Measurements from ENCODE around the gene DGKA.
"Not testable (repeated sequence)": the region's sequence is repeated elsewhere in the genome, so short reads cannot be mapped to it uniquely, and the experiment has no call there.

DGKA gene

DNA sequence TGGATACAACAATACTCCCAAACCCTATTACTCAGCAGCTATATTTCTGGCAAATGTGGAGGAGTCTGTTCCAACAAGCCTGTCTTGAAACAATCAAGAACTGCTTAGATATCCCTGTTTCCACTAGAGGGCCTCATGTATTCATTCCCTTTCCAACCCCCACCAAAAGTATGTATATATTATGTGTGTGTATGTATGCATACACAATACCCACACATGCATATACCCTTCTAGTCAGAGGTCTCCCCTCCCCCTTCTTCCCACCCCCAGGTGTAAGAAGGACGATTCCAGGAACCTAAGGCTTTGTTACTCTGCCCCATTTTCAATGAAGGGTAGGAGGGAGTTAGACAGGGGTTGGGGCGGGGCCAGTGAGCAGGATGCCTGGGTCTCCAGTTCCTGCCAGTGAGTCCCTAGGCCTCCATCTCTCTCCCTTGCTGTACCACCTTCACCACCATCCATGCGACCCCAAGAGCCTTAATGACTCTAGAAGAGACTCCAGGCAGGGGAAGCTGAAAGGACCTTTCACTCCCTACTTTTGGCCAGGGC is at the start of gene DGKA:
TSS of gene DGKA (plus strand) at position 392 of the 546 bp plus-strand sequence. CDS start 5,342 bp downstream, outside the sequence.
- peak; percentile 88 for DNase-seq

DNA sequence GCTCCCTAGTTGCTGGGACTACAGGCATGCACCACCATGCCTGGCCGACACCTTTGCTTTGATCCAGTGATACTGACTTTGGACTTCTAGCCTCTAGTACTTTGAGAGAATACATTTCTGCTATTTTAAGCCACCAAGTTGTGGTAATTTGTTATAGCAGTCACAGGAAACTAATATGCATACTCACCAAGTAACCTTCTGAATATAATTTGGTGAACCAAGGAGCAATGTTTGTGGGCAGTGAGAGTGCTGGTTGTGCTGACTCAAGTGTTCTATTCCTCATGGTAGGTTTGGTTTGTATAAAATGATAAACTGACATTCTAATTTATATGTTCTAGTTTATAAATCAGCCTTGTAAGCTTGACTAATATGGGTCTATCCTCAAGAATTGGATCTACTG is 45.8 kb upstream of the DGKA start:
- DNase-seq: no peak

DNA sequence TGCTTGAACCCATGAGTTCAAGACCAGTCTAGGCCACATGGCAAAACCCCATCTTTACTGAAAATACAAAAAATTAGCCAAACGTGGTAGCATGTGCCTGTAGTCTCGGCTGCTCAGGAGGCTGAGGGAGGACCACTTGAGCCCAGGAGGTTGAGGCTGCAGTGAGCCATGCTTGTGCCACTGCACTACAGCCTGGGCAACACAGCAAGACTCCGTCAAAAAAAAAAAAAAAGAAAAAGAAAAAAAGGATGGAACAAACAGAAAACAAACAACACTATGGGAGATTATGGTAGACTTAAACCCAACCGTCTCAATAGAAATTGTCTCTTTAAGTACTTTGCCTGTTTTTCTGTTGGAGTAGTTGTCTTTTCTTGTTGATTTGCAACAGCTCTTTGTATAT is 39.7 kb upstream of the DGKA start:
- DNase-seq: no peak

DNA sequence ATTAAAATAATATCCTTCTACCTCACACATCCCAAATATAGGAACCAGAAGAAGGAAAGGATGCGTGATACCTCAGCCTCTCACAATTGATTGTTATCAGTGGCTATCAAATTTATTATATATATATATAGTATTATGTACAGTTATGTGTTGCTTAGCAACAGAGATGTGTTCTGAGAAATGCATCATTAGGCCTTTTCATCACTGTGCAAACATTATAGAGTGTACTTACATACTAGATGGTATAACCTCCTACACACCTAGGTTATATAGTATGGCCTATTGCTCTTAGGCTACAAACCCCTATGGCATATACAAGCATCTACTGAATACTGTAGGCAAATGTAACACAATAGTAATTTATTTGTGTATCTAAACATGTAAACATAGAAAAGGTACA is 37.2 kb upstream of the DGKA start:
- DNase-seq: no peak

DNA sequence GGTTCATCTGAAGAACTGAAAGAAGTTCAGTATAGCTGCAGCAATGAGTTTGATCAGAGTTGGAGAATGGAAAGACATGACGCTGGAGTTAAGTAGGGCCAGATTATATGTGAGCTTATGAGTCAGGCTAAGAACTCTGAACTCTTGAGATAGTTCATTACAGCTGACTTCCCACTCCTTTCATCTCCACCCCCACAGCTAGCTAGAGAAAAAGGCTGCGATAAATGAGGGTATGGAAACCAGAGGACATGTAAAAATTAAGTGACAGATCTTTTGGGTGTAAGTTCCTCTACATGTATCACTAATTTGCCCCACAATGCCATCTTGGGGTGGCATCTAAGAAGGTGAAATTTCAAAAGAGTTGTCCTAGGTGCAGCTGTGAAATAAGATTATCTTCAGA is 31.9 kb upstream of the DGKA start:
- peak; percentile 5 for DNase-seq

DNA sequence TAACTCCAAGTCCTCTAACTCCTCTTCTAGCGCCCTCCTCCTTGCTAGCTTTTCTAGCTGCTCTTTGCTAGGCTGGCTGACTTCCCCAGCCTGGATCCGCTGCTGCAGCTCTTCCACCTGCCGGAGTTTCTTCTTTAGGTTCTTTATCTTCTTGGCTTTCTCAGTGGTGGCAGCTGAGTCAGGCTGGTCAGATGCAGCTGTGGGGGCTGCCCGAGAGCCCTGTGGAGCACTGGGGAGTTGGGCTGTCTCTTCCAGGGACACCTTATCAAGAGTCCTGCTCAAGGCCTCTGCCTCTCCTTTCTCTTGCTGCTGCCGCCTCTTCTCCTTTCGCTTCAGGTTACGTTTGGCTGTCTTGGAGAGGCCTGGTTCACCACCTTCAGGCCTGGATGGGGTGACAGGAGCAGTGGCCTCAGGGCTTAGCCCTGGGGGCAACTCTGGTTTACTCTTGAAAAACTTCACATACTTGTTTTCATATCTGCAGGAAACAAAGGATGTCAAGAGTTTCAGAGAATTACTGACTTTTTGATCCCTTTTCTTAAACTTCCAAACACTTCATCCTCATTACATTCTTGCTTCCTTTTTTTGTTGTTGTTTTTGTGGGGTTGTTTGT is 29.0 kb upstream of the DGKA start:
- no peak for DNase-seq

DNA sequence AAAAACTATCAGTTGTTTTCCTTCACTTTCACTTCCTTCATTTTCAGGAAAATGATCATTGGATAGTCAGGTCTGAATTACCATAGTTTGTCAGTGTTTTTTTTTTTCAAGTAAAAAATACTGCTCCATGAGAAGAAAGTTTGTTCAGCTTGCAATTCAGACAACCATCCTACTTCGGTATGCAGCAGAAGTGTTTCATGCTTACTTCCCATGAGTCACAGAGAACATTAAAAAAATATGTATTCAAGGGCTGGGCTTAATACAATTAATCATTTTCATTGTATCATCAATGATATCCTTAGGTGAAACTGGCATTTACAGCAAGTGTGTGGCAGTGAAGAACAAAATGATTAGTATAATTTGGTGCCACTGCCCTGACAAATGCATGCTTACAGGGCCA is 24.9 kb upstream of the DGKA start:
- DNase-seq: no peak

DNA sequence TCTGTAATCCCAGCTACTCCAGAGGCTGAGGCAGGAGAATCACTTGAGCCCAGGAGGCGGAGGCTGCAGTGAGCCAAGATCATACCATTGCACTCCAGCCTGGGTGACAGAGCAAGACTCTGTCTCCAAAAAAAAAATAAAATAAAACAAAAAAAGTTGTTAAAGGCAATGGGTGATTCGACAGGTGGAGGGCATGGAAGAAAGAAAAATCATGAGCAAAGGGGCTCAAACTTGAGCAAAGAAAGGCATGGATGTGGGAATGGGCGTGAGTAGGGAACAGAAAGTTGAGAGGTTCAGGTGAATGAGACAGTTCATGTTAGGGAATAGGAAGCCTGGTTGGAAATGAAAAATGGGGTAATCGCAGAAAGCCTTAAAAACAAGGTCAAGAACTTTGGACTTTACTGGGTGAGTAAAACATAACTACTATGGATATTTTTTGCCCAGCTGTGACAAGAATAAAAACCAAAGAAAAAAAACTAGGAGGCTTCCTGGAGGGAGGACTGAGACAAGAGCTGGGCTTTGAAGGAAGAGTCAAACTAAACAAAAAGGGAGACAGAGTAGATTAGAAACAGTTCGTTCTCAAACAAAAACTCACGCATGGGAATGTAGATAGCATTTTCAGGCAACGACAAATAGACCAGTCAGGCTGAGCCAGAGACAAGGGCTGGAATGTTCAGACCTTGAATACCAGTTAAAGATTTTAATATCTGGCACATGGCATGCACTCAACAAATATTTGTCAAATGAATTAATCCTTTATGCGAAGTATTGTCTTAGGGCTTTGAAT is 22.0 kb upstream of the DGKA start:
- no peak for DNase-seq

DNA sequence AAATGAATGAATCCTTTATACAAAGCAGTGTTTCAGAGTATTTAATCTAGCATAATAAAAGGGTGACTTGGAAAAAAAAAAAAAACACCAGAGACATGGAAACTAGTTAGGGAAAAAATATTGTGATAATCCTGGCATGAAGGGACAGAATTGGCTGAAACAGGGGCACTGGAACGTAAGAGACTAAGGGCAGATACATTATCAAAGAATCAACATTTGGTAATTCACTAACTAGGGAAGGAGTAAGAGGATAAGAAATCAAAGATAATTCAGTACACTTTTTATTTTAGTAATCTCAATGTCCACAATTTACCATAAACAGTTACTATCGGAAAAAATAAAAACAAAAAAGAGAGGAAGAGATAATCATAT is 21.5 kb upstream of the DGKA start:
- no peak for DNase-seq

DNA sequence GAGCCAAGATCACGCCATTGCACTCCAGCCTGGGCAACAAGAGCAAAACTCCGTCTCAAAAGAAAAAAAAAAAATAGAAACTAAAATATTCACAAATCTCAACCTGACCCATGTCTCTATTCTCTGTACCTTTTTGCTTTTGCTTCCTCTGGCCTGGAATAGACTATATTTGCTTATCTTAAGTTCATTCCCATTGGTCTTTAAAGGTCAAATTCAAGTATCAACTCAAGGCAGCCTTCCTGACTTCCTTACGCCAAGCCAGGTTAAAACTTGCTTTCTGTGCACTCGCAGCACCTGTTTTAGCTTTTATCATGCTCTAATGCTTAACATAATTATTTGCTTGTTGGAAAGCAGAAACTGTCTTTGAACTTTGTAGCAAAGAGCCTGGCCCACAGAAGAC is 18.1 kb upstream of the DGKA start:
- no peak for DNase-seq

DNA sequence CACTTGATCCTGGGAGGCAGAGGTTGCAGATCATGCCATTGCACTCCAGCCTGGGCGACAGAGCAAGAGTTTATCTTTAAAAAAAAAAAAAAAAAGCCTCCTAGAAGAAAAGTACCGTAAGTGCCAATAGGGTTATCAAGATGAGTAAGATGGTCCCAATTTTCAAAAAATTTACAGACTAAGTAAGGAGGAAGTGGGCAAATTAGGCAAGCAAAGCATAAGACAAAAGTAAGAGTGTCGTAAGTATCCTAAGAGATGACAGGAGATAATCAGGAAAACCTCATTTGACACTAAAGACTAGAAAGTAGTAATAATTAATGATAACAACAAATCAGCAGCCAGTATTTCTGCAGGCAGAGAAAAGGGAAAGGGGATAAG is 15.5 kb upstream of the DGKA start:
- no peak for DNase-seq

DNA sequence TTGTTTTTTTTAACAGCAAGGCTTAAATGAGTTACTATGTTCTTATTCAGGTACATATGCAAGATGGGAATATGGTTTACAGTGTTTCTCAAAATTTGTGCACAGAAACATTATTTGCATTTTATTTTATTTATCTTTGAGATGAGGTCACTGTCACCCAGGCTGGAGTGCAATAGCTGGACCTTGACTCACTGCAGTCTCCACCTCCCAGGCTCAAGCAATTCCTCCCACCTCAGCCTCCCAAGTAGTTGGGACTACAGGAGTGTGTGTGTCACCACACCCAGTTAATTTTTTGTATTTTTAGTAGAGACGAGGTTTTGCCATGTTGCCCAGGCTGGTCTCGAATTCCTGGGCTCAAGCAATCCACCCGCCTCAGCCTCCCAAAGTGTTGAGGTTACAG is 11.9 kb upstream of the DGKA start:
- DNase-seq: not testable (repeated sequence)

DNA sequence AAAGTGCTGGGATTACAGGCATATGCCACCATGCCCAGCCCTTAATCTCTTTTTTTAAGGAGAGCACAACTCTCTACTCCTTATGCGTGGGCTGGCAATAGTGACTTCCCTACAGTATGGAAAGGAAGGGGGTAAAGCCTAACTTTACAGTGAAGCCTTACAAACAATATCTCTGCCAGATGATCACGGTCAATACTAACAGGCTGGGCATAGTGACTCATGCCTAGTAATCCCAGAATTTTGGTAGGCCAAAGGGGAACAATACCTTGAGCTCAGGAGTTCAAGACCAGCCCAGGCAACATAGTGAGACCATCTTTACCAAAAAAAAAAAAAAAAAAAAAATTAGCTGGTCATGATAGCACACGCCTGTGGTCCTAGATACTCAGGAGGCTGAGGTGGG is 8.8 kb upstream of the DGKA start:
- no peak for DNase-seq

DNA sequence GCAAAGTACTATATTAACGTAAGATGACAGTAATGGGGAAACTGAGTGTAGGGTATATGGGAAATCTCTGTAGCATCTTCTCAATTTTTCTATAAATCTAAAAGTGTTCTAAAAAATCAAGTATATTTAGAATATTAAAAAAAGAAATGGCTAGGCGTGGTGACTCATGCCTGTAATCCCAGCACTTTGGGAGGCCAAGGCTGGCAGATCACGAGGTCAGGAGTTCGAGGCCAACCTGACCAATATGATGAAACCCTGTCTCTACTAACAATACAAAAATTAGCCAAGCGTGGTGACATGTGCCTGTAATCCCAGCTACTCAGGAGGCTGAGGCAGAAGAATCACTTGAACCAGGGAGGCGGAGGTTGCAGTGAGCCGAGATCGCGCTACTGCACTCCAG is 7.3 kb upstream of the DGKA start:
- not testable (repeated sequence) for DNase-seq

DNA sequence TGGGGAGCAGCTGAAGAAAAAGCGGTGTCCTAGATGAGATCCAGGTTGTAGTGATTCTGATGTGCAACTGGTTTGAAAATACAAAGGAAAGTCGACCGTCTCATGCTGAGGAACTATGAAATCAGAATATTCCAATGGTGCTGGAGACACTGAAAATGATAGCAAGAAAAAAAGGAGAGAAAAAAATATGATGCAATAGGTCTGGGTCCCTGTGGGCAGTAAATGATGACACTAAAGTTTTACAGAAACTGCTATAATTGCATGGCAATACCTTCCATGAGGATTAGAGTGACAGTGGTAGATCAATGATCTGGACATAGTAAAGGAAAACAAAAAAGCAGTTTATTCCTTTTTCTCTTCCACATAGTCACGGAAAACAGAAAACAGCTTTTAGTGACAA is 5.6 kb upstream of the DGKA start:
- no peak for DNase-seq

DNA sequence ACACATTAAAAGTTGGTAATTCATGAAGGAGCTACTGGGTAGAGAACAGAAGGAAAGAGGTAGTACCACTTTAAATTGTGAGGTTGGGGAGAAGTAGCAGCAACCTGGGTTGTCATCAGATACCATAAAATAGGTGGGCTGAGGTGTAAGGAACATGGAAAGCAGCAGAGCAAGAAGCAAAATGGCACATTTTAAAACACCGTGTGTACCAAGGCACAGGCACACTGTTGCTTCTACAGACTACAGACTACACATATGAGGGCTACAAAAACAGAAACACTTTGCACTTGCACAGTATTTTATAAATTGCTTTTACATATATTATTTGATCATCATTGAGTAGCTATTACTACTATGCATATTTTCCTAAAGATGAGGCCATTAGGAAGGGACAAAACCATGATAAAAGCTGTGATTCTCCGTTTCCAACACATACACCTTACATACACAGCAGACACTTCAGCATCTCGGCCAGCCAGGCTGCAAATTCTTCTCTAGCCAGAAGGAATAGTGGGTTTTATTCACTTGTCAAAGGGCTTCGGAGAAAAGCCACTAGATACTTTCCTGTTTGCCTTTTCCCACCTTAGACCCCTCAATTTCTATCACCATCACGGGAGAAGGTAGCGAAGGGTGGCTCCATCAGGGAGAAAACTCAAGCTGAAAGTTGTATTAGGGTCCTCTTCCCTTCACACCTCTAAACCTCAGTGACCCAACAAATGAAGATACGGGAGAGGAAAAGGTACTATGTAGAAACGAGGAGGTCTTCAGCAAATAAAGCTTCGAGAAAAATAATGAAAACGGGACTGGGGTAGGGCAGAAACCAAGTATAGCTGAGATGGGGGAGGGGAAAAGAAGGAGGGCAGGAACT is 4.9 kb upstream of the DGKA start:
- peak; percentile 21 for DNase-seq

DNA sequence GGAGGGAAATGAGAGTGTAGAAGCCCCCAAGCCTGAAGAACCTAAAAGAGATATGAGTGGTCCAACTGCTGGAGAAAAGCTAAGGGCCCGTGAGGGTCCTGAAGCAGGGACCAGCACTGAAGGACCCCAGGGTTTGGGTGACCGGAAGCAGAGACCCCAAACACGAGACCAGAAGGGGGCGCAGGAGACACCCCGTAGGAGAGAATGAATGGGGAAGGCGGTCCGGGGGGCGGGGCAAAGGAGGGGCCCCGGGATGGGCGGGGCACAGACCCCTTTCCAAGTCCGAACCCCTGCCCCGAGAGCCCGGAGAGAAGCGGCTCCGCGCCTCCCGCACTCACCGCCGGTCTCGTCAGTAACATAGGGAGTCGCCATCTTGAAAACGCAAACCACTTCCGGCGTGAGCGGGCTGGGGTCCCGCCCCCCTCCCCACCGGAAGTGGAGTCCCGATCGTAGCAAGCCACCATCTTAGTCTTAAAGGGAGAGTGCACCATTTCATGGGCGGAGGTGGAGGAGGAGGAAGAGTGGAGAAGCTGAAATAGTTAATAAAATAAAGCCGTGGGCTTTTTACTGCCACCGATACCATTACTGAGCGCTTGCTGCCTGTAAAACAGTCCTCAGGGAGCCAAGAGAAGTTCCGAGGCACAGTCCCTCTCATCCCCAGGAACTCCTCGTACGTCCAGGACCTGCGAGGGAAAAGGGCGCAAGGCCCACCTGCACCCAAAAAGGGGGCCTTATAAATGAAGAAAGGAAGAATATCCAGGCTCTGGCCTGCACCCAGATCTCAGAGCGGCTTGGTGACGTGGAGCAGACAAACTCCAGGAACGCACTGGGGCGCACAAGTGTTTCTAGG is 4.0 kb upstream of the DGKA start:
- peak; percentile 94 for DNase-seq

DNA sequence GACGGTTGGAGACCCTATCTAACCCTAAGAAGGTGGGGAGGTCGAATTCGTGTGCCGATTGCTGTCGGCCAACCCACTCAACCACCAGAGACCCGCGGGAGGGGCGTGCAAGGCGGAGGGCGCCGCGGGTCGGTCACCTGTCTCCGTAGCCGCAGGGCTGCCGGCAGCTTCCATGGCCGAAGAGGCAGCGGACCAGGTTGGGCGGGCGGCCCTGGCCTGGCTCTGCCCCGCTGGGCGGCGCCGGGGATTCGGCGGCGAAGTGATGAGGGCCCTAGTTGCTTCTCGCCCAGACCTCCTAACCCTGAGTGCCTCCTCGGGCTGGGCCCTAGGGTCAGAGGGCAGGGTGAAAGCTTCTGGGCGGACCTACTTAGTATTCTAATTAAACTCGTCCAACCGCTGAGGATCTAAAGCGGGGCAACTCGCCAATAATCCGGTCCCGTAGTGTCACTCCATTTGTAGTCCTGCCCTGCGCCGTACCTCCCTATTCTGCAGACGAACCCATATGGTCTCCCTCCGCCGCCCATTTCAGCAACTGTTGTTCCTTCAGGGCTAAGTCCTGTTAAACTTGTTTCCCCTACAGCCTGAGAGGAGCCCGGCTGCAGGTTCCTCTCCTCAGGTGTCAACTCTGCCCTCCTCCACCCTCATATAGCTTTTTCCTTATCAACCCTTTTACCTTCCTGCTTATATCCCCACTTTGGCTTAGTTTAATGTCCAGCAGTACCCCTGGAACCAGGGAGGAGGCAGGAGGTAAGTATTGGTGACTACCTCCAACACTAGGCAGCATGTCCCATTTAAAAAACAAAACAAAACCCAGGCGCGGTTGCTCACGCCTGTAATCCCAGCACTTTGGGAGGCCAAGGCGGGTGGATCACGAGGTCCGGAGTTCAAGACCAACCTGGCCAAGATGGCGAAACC is 3.1 kb upstream of the DGKA start, which contains the start of gene PYM1:
TSS of gene PYM1 (minus strand) at position 307 of the 915 bp plus-strand sequence. CDS start at position 174, 133 bp downstream.
- DNase-seq: peak; percentile 78

DNA sequence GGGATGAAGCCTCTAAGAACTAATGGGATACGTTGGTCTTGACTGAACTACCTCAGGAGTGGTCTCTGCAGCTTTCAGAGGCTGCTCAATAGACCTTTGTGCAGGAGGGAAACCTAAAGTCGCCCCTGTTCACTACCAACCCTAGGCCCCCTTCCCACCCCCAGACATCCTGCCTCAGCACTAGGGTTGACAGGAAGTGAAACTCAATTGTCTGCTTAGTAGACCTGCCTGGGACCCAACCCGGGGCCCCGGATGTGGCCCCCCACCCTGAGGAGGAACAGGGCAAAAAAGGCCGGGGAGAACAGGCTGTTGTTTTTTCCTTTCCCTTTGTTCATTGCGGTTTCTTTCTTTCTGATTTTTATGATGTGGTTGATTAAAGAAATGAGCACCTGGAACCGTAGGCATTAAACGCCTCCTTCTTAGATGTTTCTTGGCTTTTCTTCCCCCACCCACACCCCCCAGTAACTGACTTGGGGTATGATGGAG is 1.6 kb upstream of the DGKA start:
- peak; percentile 92 for DNase-seq

DNA sequence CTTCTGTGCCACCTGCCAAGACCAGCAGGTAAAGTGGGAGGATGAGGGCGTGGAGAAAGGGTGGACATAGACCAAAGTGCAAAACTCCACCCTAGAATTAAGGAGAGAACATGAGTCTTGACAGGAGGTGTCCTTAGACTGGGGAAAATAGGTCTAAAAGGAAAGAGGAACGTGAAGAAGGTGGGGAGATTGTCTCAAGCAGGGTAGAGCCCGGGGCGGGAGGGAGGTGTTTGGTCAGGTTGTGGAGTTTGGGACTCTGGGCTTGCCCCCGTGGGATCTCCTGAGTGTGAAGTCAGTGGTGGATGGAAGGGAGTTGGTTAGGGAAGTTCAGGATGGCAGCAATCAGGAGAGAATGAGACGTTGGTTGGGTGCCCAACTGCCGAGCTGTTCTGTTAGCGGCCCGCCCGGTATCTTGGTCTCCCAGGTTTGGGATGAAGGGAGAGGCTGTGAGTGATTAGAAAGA is 386 bp downstream of the DGKA start:
- DNase-seq: peak; percentile 15

Data from CD4-positive, alpha-beta T cell treated with Interleukin-17A for 4 hours (primary cell).